Type B pancreatic cell (in vitro differentiated cells): ENCODE data around the gene EREG. TPM values are rescaled to one million over a fixed set of nuclear protein-coding genes. Genes with fewer than 3 reads are reported as not detected.

Experiments
- DNase-seq: peaks from one replicate; pipeline ENCODE4 v3.0.0; 2021; ENCODE audit warnings: mixed read lengths; ENCODE audit not compliant: unreplicated experiment; ENCODE audit errors: extremely low spot score
- H3K27ac Mint-ChIP-seq: 2 replicates; pipeline ENCODE4 v1.8.0; 2021; ENCODE audit warnings: mild to moderate bottlenecking, mixed read lengths
- H3K27me3 Mint-ChIP-seq: 2 replicates; pipeline ENCODE4 v1.8.0; 2021; ENCODE audit warnings: mixed read lengths
- H3K36me3 Mint-ChIP-seq: 2 replicates; pipeline ENCODE4 v1.8.0; 2021; ENCODE audit warnings: mixed read lengths
- H3K4me1 Mint-ChIP-seq: one replicate; pipeline ENCODE4 v1.8.0; 2021; ENCODE audit warnings: mixed read lengths; ENCODE audit not compliant: unreplicated experiment
- H3K4me3 Mint-ChIP-seq: 2 replicates; pipeline ENCODE4 v1.8.0; 2021; ENCODE audit warnings: mild to moderate bottlenecking, mixed read lengths
- H3K9me3 Mint-ChIP-seq: 2 replicates; pipeline ENCODE4 v1.8.0; 2021; ENCODE audit warnings: mixed read lengths
- CTCF ChIP-seq: fragments of 200-600 bp; sonication (generic); conservative IDR thresholded peaks from 2 replicates; pipeline ENCODE4 v1.5.0; 2021; ENCODE audit warnings: antibody characterized with exemption, mild to moderate bottlenecking
- total RNA-seq: library from RNA; stranded (reverse); gene quantifications from 2 replicates; pipeline ENCODE4 v1.2.1, GENCODE V29; 2021; ENCODE audit warnings: low replicate concordance

Gene EREG
- total RNA-seq, 1 donor from 2014 or later = 3.1 TPM

- no peaks in the 10 kb centered on the region for H3K9me3 Mint-ChIP-seq
- no peaks in the 10 kb centered on the region for H3K36me3 Mint-ChIP-seq
- no peak for DNase-seq
- no peaks in the 10 kb centered on the region for H3K27me3 Mint-ChIP-seq
- H3K4me1 Mint-ChIP-seq = peaks cover 6% of the 10 kb centered on the region
- no peak overlapping the region for H3K4me3 Mint-ChIP-seq
- peak overlapping the region; percentile 28 for H3K27ac Mint-ChIP-seq
- TF ChIP-seq CTCF = no peak
Measured at GRCh38 chr4:74410272-74410671, 45.3 kb downstream of the EREG start.

- Mint-ChIP-seq H3K9me3 (no peaks in the 10 kb centered on the region), H3K4me1 (peaks cover 9% of the 10 kb centered on the region), H3K4me3 (no peak overlapping the region), H3K27ac (no peak overlapping the region), H3K36me3 (no peaks in the 10 kb centered on the region), H3K27me3 (no peaks in the 10 kb centered on the region)
- TF ChIP-seq CTCF = no peak
- DNase-seq = no peak
Measured at GRCh38 chr4:74412225-74412624, 47.3 kb downstream of the EREG start.

GRCh38 chr4:74413265-74413664, 48.3 kb downstream of the EREG start:
- no peak for TF ChIP-seq CTCF
- no peaks in the 10 kb centered on the region for H3K27me3 Mint-ChIP-seq
- H3K4me3 Mint-ChIP-seq = no peak overlapping the region
- no peaks in the 10 kb centered on the region for H3K9me3 Mint-ChIP-seq
- H3K36me3 Mint-ChIP-seq = no peaks in the 10 kb centered on the region
- peaks cover 3% of the 10 kb centered on the region for H3K4me1 Mint-ChIP-seq
- H3K27ac Mint-ChIP-seq = no peak overlapping the region
- no peak for DNase-seq

- Mint-ChIP-seq H3K9me3 (no peaks in the 10 kb centered on the region), H3K4me1 (peaks cover 3% of the 10 kb centered on the region), H3K36me3 (no peaks in the 10 kb centered on the region), H3K27me3 (no peaks in the 10 kb centered on the region), H3K4me3 (no peak overlapping the region), H3K27ac (no peak overlapping the region)
- no peak for DNase-seq
- TF ChIP-seq CTCF = no peak
Measured at GRCh38 chr4:74414149-74414809, 49.3 kb downstream of the EREG start.

- TF ChIP-seq CTCF = no peak
- no peaks in the 10 kb centered on the region for H3K27me3 Mint-ChIP-seq
- peaks cover 3% of the 10 kb centered on the region for H3K4me1 Mint-ChIP-seq
- no peak for DNase-seq
- H3K36me3 Mint-ChIP-seq = no peaks in the 10 kb centered on the region
- H3K4me3 Mint-ChIP-seq = no peak overlapping the region
- no peaks in the 10 kb centered on the region for H3K9me3 Mint-ChIP-seq
- H3K27ac Mint-ChIP-seq = no peak overlapping the region
Measured at GRCh38 chr4:74415602-74416300, 50.8 kb downstream of the EREG start.
